ENCODE data around the gene AHI1. TPM values are rescaled to one million over a fixed set of nuclear protein-coding genes. Genes with fewer than 3 reads are reported as not detected.

Gene AHI1
- total RNA-seq, 1 experiment from 2014 or later, result 11.3 TPM

DNA sequence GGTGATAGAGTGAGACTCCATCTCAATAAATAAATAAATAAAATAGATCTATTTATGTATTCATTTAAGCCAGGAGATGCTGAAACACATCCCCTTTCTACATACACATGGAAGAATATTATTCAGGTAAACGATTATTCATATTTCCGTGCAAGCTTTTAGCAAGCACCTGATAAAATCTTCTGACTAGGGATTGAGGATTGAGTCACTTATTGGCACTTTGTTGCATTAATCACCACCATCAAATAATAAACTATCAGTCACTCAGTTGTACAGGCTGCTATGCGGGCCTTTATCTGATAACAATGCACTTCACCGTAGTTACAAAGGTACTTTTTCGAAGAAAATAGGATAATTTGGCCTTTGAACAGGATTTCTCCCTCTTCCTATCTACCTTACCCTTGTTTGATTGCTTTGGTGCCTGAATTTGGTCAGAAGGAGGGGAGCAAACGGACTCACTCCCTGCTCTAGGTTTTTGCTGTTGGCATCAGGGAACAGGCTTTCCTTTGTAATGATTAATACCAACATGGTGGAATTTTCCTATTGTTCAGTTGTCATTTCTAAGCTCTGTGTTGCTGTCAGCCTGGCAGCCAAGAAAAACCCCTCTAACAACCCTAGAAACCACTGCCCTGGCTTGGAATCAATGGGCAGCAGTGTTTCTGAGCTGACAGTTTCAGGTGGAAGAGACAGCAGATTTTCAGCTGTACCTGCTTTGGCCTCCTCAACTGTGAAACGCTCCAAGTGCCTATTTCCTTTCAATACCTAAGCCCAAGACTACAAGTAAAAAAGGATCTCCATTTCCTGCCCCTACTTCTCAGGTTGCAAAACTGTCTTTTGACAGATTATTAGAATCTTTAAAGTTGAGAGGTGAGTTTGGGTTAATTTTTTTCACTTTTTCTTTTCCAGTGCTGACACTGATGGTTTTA lies 253.4 kb downstream of the AHI1 start:
- no peaks in the 10 kb centered on the region for H3K36me3 Mint-ChIP-seq (ENCODE audit: insufficient read depth, unreplicated experiment)
- Histone ChIP-seq H3K27me3 (replicated peaks; ENCODE audit: control insufficient read depth, insufficient read depth, low read length) (no peaks in the 10 kb centered on the region), H3K36me3 (ENCODE audit: control insufficient read depth, insufficient read depth, low read length) (no peaks in the 10 kb centered on the region), H3K4me1 (no peaks in the 10 kb centered on the region), H3K9me3 (no peaks in the 10 kb centered on the region), H3K4me3 (ENCODE audit: low read depth, low read length) (no peak overlapping the region)
- ChIA-PET POLR2A (interaction anchor here (0.6 kb wide), 1 partner anchor 29 kb away, joined by 3 read pairs; no protein-coding TSS in a partner anchor), CTCF (no interaction called here)
- no peak overlapping the region for H3K4me3 Mint-ChIP-seq (ENCODE audit: unreplicated experiment)
- no peaks in the 10 kb centered on the region for H3K4me1 Mint-ChIP-seq (ENCODE audit: low read depth, unreplicated experiment)
- TF ChIP-seq, protein P1, sequence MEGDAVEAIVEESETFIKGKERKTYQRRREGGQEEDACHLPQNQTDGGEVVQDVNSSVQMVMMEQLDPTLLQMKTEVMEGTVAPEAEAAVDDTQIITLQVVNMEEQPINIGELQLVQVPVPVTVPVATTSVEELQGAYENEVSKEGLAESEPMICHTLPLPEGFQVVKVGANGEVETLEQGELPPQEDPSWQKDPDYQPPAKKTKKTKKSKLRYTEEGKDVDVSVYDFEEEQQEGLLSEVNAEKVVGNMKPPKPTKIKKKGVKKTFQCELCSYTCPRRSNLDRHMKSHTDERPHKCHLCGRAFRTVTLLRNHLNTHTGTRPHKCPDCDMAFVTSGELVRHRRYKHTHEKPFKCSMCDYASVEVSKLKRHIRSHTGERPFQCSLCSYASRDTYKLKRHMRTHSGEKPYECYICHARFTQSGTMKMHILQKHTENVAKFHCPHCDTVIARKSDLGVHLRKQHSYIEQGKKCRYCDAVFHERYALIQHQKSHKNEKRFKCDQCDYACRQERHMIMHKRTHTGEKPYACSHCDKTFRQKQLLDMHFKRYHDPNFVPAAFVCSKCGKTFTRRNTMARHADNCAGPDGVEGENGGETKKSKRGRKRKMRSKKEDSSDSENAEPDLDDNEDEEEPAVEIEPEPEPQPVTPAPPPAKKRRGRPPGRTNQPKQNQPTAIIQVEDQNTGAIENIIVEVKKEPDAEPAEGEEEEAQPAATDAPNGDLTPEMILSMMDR (IDR thresholded peaks at IDR 0.05; ENCODE audit: insufficient read depth in 1 of 2, low read depth in 1 of 2, low read length in 1 of 2, severe bottlenecking in 1 of 2, unreplicated experiment in 1 of 2), result no peak
- no peaks in the 10 kb centered on the region for H3K27me3 Mint-ChIP-seq (ENCODE audit: insufficient read depth, unreplicated experiment)
- H3K27ac Mint-ChIP-seq (ENCODE audit: unreplicated experiment), result no peak overlapping the region
- no peaks in the 10 kb centered on the region for H3K9me3 Mint-ChIP-seq (ENCODE audit: unreplicated experiment)
- no TSS peak for BruUV-seq (replicated peaks)
- intact Hi-C loops (cut with micrococcal nuclease; ENCODE audit: unreplicated experiment), result no loop called here
- DNase-seq, result no peak

DNA sequence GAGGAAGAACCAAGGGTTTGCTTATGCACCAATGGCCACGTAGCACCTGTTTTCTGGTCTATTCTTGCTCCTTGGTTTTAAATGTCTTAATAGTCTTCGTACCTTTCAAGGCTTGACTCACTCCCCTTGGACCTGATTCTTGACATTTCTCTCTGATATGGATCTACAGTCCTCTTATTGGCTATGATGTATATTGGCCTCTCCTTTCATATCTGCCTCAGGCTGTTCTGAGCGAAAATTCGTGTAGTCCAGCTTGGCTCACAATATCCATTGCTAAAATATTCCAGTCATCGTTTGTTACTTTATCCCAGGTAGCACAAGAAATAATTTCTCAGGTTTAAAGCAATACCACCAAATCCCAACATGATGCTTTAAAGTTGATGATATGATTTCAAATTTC lies 256.8 kb downstream of the AHI1 start:
- no peaks in the 10 kb centered on the region for H3K36me3 Mint-ChIP-seq (ENCODE audit: insufficient read depth, unreplicated experiment)
- peaks cover 3% of the 10 kb centered on the region for H3K27me3 Mint-ChIP-seq (ENCODE audit: insufficient read depth, unreplicated experiment)
- Histone ChIP-seq H3K4me3 (ENCODE audit: low read depth, low read length) (no peak overlapping the region), H3K27me3 (replicated peaks; ENCODE audit: control insufficient read depth, insufficient read depth, low read length) (no peaks in the 10 kb centered on the region; the same call in 1 of the 2 replicates), H3K36me3 (ENCODE audit: control insufficient read depth, insufficient read depth, low read length) (no peaks in the 10 kb centered on the region), H3K9me3 (no peaks in the 10 kb centered on the region), H3K4me1 (no peaks in the 10 kb centered on the region)
- BruUV-seq (replicated peaks), result no TSS peak
- POLR2A ChIA-PET, result no interaction called here
- H3K4me3 Mint-ChIP-seq (ENCODE audit: unreplicated experiment), result no peak overlapping the region
- CTCF ChIA-PET, result no interaction called here
- TF ChIP-seq, protein P1 (IDR thresholded peaks at IDR 0.05; ENCODE audit: insufficient read depth in 1 of 2, low read depth in 1 of 2, low read length in 1 of 2, severe bottlenecking in 1 of 2, unreplicated experiment in 1 of 2), result no peak
- intact Hi-C loops (cut with micrococcal nuclease; ENCODE audit: unreplicated experiment), result no loop called here
- no peak overlapping the region for H3K27ac Mint-ChIP-seq (ENCODE audit: unreplicated experiment)
- H3K4me1 Mint-ChIP-seq (ENCODE audit: low read depth, unreplicated experiment), result no peaks in the 10 kb centered on the region
- no peaks in the 10 kb centered on the region for H3K9me3 Mint-ChIP-seq (ENCODE audit: unreplicated experiment)
- no peak for DNase-seq

DNA sequence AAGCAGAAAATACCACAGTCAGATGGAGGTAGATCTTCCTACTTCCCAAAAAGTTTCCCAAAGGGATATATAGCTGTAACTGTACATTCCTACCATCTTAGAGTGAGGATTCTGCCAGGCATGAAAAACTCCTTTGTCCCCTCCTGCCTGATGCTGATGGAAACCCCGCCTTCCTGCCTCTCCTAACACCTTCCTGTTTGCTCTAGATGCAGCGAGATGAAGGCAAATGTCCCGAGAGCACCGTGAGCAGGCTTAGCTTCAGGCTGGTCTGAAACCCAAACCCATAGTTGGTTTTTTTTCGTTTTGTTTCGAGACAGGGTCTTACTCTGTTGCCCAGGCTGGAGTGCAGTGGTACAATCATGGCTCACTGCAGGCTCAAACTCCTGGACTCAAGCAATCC lies 260.8 kb downstream of the AHI1 start:
- Mint-ChIP-seq H3K4me3 (ENCODE audit: unreplicated experiment) (no peak overlapping the region), H3K27me3 (ENCODE audit: insufficient read depth, unreplicated experiment) (peaks cover 3% of the 10 kb centered on the region), H3K9me3 (ENCODE audit: unreplicated experiment) (no peaks in the 10 kb centered on the region), H3K36me3 (ENCODE audit: insufficient read depth, unreplicated experiment) (no peaks in the 10 kb centered on the region), H3K27ac (ENCODE audit: unreplicated experiment) (no peak overlapping the region), H3K4me1 (ENCODE audit: low read depth, unreplicated experiment) (no peaks in the 10 kb centered on the region)
- Histone ChIP-seq H3K27me3 (replicated peaks; ENCODE audit: control insufficient read depth, insufficient read depth, low read length) (no peaks in the 10 kb centered on the region; the same call in 1 of the 2 replicates), H3K4me3 (ENCODE audit: low read depth, low read length) (no peak overlapping the region), H3K36me3 (ENCODE audit: control insufficient read depth, insufficient read depth, low read length) (no peaks in the 10 kb centered on the region), H3K9me3 (no peaks in the 10 kb centered on the region), H3K4me1 (no peaks in the 10 kb centered on the region)
- ChIA-PET CTCF (no interaction called here), POLR2A (no interaction called here)
- BruUV-seq (replicated peaks), result no TSS peak
- TF ChIP-seq, protein P1 (IDR thresholded peaks at IDR 0.05; ENCODE audit: insufficient read depth in 1 of 2, low read depth in 1 of 2, low read length in 1 of 2, severe bottlenecking in 1 of 2, unreplicated experiment in 1 of 2), result no peak
- intact Hi-C loops (cut with micrococcal nuclease; ENCODE audit: unreplicated experiment), result no loop called here
- DNase-seq, result no peak

Measured in Caco-2 (cell line).